Naive thymus-derived CD8-positive, alpha-beta T cell (primary cell): ENCODE measurements around the gene CD44. TPM values are rescaled to one million over a fixed set of nuclear protein-coding genes. Genes with fewer than 3 reads are reported as not detected.

ENCODE experiments used
- ATAC-seq, 2 donors: fragments of 150-1000 bp; cut with Tn5 transposase in 1 of 2; sonication (Bioruptor Pico), chemical (Tn5 transposase) in 1 of 2; 1 replicate in 1 of 2; 2 replicates in 1 of 2; pipeline ENCODE4 v1.10.0; 2021; ENCODE audit warnings: mild to moderate bottlenecking in 2 of 2, moderate library complexity in 2 of 2
- POLR2A ChIA-PET: fragments of 350-600 bp; sonication (Branson Sonifier 250); formaldehyde crosslinking; loops from one replicate; lab custom pipeline; 2021; ENCODE audit warnings: antibody characterized with exemption; lab: Charles Lee
- DNase-seq, 10 donors: peaks; one replicate each; pipeline versions ENCODE4 v3.0.0 to v3.0.0-alpha.2; 2020 to 2022
- H3K27ac Mint-ChIP-seq, 10 donors: one replicate each; pipeline ENCODE4 v1.8.0; 2020 to 2022; ENCODE audit warnings: mild to moderate bottlenecking in 10 of 10, mixed read lengths in 10 of 10, moderate library complexity in 4 of 10, inconsistent platforms in 1 of 10
- H3K27me3 Mint-ChIP-seq, 5 donors: one replicate each; pipeline ENCODE4 v1.8.0; 2021 to 2022; ENCODE audit warnings: mixed read lengths in 5 of 5
- H3K36me3 Mint-ChIP-seq, 3 donors: one replicate each; pipeline ENCODE4 v1.8.0; 2020 to 2022; ENCODE audit warnings: mixed read lengths in 3 of 3, mild to moderate bottlenecking in 2 of 3, inconsistent platforms in 1 of 3
- H3K4me1 Mint-ChIP-seq, 4 donors: one replicate each; pipeline ENCODE4 v1.8.0; 2021 to 2022; ENCODE audit warnings: mixed read lengths in 4 of 4
- H3K4me3 Mint-ChIP-seq, 10 donors: one replicate each; pipeline ENCODE4 v1.8.0; 2020 to 2022; ENCODE audit warnings: mild to moderate bottlenecking in 10 of 10, mixed read lengths in 10 of 10, moderate library complexity in 6 of 10, inconsistent platforms in 1 of 10
- H3K9me3 Mint-ChIP-seq, 9 donors: one replicate each; pipeline ENCODE4 v1.8.0; 2020 to 2022; ENCODE audit warnings: mixed read lengths in 9 of 9, mild to moderate bottlenecking in 3 of 9, inconsistent platforms in 1 of 9, moderate library complexity in 1 of 9
- polyA plus RNA-seq, 3 donors: library from polyadenylated mRNA; unstranded; fragments of 300-500 nt; fragmentation: Illumina TruSeq; gene quantifications; one replicate each; pipeline ENCODE4 v1.2.3, GENCODE V29; 2021
- total RNA-seq, 8 experiments: library from RNA in 2 of 8; stranded (reverse) in 2 of 8; gene quantifications; one replicate each; pipeline ENCODE4 v1.2.3 and lab custom pipeline; 2021 to 2026

Gene CD44
- total and polyA plus RNA-seq, 5 experiments from 2014 or later, result 291 to 703 (median 291) TPM

- Mint-ChIP-seq H3K9me3 (no peaks in the 10 kb centered on the region), H3K27me3 (no peaks in the 10 kb centered on the region), H3K36me3 (peaks cover 7 to 26% (median 24%) of the 10 kb centered on the region in 3 donors), H3K4me3 (peak overlapping the region in 9 of 10 donors; percentile 30 to 82 (median 69)), H3K27ac (peak overlapping the region; percentile 89 to 100 (median 100)), H3K4me1 (peaks cover 60 to 96% (median 95%) of the 10 kb centered on the region in 4 donors)
- DNase-seq (no peak), ATAC-seq (no peak)
- POLR2A ChIA-PET, result interaction anchor here (1.0 to 12.1 kb wide), 3 partner anchors 24 to 63 kb away, joined by 3 to 163 read pairs (median 3); partner anchors contain the start of gene CD44
These were observed 32.3 kb downstream of the CD44 start for GRCh38 chr11:35171226-35171625.

GRCh38 chr11:35173011-35173511 is 34.1 kb downstream of the CD44 start:
- ATAC-seq (no peak), DNase-seq (peak in 1 of 10 donors; percentile 29)
- peak overlapping the region; percentile 56 to 83 (median 78) for H3K4me3 Mint-ChIP-seq
- no peaks in the 10 kb centered on the region for H3K27me3 Mint-ChIP-seq
- POLR2A ChIA-PET, result interaction anchor here (0.5 to 13.3 kb wide), 6 partner anchors 10 to 73 kb away, joined by 3 to 294 read pairs (median 3); partner anchors contain the start of gene CD44
- peaks cover 53 to 96% (median 94%) of the 10 kb centered on the region in 4 donors for H3K4me1 Mint-ChIP-seq
- peaks cover 7 to 36% (median 36%) of the 10 kb centered on the region in 3 donors for H3K36me3 Mint-ChIP-seq
- H3K27ac Mint-ChIP-seq, result peak overlapping the region; percentile 89 to 100 (median 100)
- no peaks in the 10 kb centered on the region for H3K9me3 Mint-ChIP-seq

- POLR2A ChIA-PET, result interaction anchor here (0.9 to 13.3 kb wide), 9 partner anchors 9 to 129 kb away, joined by 3 to 294 read pairs (median 4); partner anchors contain the start of gene CD44
- ATAC-seq (peak; percentile 5 to 23), DNase-seq (peak in 4 of 10 donors; percentile 34 to 50 (median 41))
- Mint-ChIP-seq H3K4me3 (peak overlapping the region; percentile 56 to 83 (median 76)), H3K36me3 (peaks cover 6 to 43% (median 41%) of the 10 kb centered on the region in 3 donors), H3K27ac (peak overlapping the region; percentile 89 to 100 (median 100)), H3K4me1 (peaks cover 45 to 96% (median 94%) of the 10 kb centered on the region in 4 donors), H3K9me3 (no peaks in the 10 kb centered on the region), H3K27me3 (no peaks in the 10 kb centered on the region)
These were observed 34.9 kb downstream of the CD44 start for GRCh38 chr11:35173616-35174566.

DNA sequence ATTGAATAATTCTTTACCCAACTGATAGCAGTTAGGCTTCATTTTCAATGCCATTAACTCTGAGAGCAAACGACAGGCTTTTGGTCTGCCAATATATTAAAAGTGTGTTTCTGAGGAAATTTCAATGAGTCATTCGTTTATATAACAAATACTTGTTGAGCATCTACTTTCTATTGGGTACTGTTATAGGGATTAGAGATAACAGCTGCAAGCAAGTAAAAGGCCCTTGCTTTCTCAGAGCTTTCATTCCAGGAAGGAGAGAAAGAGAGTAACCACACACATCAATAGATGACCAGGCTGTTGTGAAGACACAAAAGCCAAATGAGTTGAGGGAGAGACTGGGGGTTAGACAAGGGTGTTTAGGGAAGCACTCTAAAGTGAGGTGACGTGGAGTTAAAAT is 35.7 kb downstream of the CD44 start:
- peaks cover 0 to 48% (median 47%) of the 10 kb centered on the region in 3 donors for H3K36me3 Mint-ChIP-seq
- H3K4me3 Mint-ChIP-seq, result peak overlapping the region; percentile 36 to 83 (median 68)
- peak overlapping the region; percentile 89 to 100 (median 100) for H3K27ac Mint-ChIP-seq
- no peak for DNase-seq
- ATAC-seq, result no peak
- POLR2A ChIA-PET, result interaction anchor here (1.0 to 13.3 kb wide), 7 partner anchors 9 to 130 kb away, joined by 3 to 294 read pairs (median 4); partner anchors contain the start of gene CD44
- peaks cover 42 to 96% (median 94%) of the 10 kb centered on the region in 4 donors for H3K4me1 Mint-ChIP-seq
- H3K9me3 Mint-ChIP-seq, result no peaks in the 10 kb centered on the region
- no peaks in the 10 kb centered on the region for H3K27me3 Mint-ChIP-seq

DNA sequence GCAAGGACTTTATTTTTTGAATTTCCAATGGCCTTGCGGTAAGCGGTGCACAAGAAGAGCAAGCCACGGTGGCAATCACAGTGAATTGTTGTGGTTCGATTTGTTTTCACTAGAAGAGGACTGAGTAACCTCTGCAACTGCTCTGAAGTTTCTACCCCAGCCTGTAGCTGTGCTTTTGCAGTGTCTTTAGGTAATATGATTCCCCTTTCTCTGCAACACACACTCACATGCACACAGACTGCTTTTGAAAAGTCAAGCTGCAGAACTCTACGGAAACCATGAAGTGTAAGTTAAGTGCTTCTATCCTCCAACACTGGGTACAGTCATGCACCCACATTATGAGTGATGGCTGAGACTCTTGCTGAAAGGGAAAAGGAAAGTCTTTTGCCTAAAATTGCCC is 38.4 kb downstream of the CD44 start:
- no peaks in the 10 kb centered on the region for H3K27me3 Mint-ChIP-seq
- ATAC-seq (peak; percentile 72 to 82), DNase-seq (peak in 9 of 10 donors; percentile 19 to 88 (median 65))
- peaks cover 18 to 63% (median 59%) of the 10 kb centered on the region in 3 donors for H3K36me3 Mint-ChIP-seq
- peak overlapping the region; percentile 89 to 100 (median 96) for H3K27ac Mint-ChIP-seq
- peak overlapping the region; percentile 19 to 80 (median 58) for H3K4me3 Mint-ChIP-seq
- POLR2A ChIA-PET, result interaction anchor here (0.7 to 13.3 kb wide), 13 partner anchors 14 to 132 kb away, joined by 3 to 294 read pairs (median 4); partner anchors contain the start of gene CD44
- peaks cover 48 to 92% (median 89%) of the 10 kb centered on the region in 4 donors for H3K4me1 Mint-ChIP-seq
- H3K9me3 Mint-ChIP-seq, result no peaks in the 10 kb centered on the region

GRCh38 chr11:35178067-35178805 is 39.3 kb downstream of the CD44 start:
- peaks cover 52 to 92% (median 89%) of the 10 kb centered on the region in 4 donors for H3K4me1 Mint-ChIP-seq

DNA sequence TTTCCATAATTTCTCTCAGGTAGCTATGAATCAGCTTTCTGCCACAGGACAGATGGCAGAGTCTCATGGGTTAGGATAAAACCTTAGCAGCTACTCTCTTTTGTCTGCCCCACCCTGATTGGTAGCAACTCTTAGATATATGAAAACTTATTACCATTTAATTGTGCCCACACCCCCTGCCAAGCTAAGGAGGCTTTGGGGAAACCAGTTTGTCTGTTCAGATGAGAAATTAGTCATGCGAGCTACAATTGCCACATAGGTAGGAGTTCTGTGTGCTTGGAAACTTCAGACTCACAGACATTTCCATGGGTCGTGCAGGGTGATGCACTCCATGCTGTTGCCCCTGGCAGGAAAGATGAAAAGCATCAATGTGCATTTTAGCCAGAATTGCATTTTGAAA is 39.9 kb downstream of the CD44 start:
- ATAC-seq (no peak), DNase-seq (no peak)
- H3K4me1 Mint-ChIP-seq, result peaks cover 48 to 92% (median 89%) of the 10 kb centered on the region in 4 donors
- H3K36me3 Mint-ChIP-seq, result peaks cover 31 to 73% (median 69%) of the 10 kb centered on the region in 3 donors
- H3K9me3 Mint-ChIP-seq, result no peaks in the 10 kb centered on the region
- H3K4me3 Mint-ChIP-seq, result peak overlapping the region; percentile 22 to 81 (median 55)
- POLR2A ChIA-PET, result interaction anchor here (0.6 to 13.3 kb wide), 6 partner anchors 13 to 176 kb away, joined by 3 to 294 read pairs (median 18); partner anchors contain the start of gene CD44
- peak overlapping the region; percentile 89 to 100 (median 96) for H3K27ac Mint-ChIP-seq
- no peaks in the 10 kb centered on the region for H3K27me3 Mint-ChIP-seq

More at GRCh38 chr11:35178067-35178805, 39.3 kb downstream of the CD44 start:
- no peak for DNase-seq
- Mint-ChIP-seq H3K4me3 (peak overlapping the region; percentile 19 to 81 (median 58)), H3K27me3 (no peaks in the 10 kb centered on the region), H3K36me3 (peaks cover 27 to 66% (median 63%) of the 10 kb centered on the region in 3 donors), H3K27ac (peak overlapping the region; percentile 89 to 100 (median 96)), H3K9me3 (no peaks in the 10 kb centered on the region)
- ATAC-seq, result no peak
- POLR2A ChIA-PET, result interaction anchor here (0.6 to 13.3 kb wide), 10 partner anchors 14 to 127 kb away, joined by 3 to 294 read pairs (median 6); partner anchors contain the start of gene CD44

DNA sequence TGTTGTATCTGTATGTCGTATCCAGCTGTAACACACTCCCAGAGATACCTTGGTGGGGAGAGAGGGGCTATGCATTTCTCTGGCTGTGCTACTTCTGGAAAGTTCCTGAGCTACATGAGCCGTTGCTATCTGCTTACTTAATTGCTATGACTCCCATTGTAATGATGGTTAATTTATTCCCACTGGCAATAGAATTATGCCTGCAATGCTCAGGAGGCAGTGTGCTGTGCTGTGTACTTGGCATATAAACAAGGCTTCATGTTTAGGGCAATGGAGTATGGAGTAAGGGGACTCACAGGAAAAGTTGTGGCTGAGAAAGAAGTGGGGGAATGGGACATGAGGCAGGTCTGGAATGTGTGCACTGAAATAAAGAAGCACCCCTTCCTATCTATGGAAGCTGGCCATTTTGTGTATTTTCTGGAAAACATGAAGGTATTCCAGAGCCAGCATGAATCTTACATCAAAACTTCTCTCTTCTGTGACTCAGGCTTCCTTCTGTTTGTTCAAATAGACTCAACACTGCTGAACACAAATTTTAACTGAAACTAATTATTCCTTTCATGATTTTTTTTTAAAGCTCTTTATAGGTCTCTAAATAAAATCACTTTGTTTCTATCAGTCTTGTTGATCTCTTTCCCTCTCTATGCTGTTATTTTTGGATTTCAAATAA is 40.6 kb downstream of the CD44 start:
- peak overlapping the region; percentile 89 to 100 (median 96) for H3K27ac Mint-ChIP-seq
- no peak for DNase-seq
- peaks cover 43 to 90% (median 88%) of the 10 kb centered on the region in 4 donors for H3K4me1 Mint-ChIP-seq
- POLR2A ChIA-PET, result interaction anchor here (0.6 to 13.3 kb wide), 6 partner anchors 12 to 177 kb away, joined by 3 to 294 read pairs (median 18); partner anchors contain the start of gene CD44
- peaks cover 31 to 78% (median 70%) of the 10 kb centered on the region in 3 donors for H3K36me3 Mint-ChIP-seq
- H3K4me3 Mint-ChIP-seq, result peak overlapping the region; percentile 6 to 81 (median 61)
- no peaks in the 10 kb centered on the region for H3K27me3 Mint-ChIP-seq
- no peak for ATAC-seq
- no peaks in the 10 kb centered on the region for H3K9me3 Mint-ChIP-seq

GRCh38 chr11:35180317-35181233 is 41.6 kb downstream of the CD44 start:
- peak overlapping the region in 9 of 10 donors; percentile 9 to 81 (median 59) for H3K4me3 Mint-ChIP-seq
- peaks cover 38 to 90% (median 88%) of the 10 kb centered on the region in 4 donors for H3K4me1 Mint-ChIP-seq
- H3K9me3 Mint-ChIP-seq, result no peaks in the 10 kb centered on the region
- H3K27me3 Mint-ChIP-seq, result no peaks in the 10 kb centered on the region
- H3K27ac Mint-ChIP-seq, result peak overlapping the region; percentile 89 to 100 (median 96)
- H3K36me3 Mint-ChIP-seq, result peaks cover 38 to 81% (median 73%) of the 10 kb centered on the region in 3 donors
- no peak for ATAC-seq
- POLR2A ChIA-PET, result interaction anchor here (0.7 to 13.3 kb wide), 6 partner anchors 11 to 64 kb away, joined by 3 to 294 read pairs (median 16); partner anchors contain the start of gene CD44
- no peak for DNase-seq
